HT-29 (cell line): ENCODE results near the gene OSTC. TPM values are rescaled to one million over a fixed set of nuclear protein-coding genes. Genes with fewer than 3 reads are reported as not detected.
A peak's percentile ranks its signal among the peaks of the same experiment; 100 is the strongest.

Experiments
- DNase-seq: peaks from one replicate; pipeline ENCODE4 v3.0.0-alpha.2; 2015; ENCODE audit warnings: low spot score
- total RNA-seq: library from RNA; depleted of rRNA; stranded (reverse); fragments of >200 nt; shearing (Covaris generic); gene quantifications from 2 replicates; pipeline ENCODE4 v1.2.3, GENCODE V29; 2014; rRNA removed

OSTC gene
- total RNA-seq, result 49.7 and 54.7 TPM in 2 replicates

- peak; percentile 98 for DNase-seq
Measured at GRCh38 chr4:108650212-108651013, at the start of gene OSTC. Gene OSTC (plus strand): TSS chr4:108650599. CDS start chr4:108650656, 57 bp downstream.

DNA sequence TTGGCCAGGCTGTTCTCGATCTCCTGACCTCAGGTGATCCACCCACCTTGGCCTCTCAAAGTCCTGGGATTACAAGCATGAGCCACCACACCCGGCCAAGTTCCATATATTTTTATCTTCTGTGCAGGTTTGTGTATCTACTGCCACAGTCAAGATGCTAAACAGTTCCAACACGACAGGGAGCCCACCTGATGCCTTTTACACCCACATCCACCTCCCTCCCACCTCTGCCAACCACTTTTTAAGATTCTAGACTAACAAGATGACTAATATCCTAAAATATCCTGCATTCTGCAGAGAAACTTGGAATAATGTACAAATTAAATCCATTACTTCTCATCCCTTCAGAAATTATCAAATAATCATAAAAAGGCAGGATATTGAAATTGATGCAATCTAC is 49.3 kb upstream of the OSTC start:
- DNase-seq, result no peak

GRCh38 chr4:108601532-108601931 is 48.9 kb upstream of the OSTC start:
- DNase-seq, result no peak

DNA sequence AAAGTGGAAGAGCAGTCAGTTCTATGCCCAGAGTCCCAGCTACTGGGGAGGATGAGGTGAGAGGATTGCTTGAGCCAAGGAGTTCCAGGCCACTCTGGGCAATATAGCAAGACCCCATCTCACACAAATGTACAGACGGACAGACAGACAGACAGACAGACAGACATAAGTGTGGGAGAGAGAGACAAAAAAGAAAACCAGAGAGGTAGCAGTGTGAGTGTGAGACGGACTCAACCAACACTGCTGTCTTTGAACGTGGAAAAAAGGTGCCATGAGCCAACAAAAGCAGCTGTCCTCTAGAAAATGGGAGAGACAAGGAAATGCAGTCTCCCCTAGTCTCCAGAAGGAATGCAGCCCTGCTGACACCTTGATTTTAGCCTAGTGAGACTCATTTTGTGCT is 48.2 kb upstream of the OSTC start:
- DNase-seq, result no peak

- DNase-seq, result no peak
Measured at GRCh38 chr4:108607079-108607815, 43.2 kb upstream of the OSTC start.

DNA sequence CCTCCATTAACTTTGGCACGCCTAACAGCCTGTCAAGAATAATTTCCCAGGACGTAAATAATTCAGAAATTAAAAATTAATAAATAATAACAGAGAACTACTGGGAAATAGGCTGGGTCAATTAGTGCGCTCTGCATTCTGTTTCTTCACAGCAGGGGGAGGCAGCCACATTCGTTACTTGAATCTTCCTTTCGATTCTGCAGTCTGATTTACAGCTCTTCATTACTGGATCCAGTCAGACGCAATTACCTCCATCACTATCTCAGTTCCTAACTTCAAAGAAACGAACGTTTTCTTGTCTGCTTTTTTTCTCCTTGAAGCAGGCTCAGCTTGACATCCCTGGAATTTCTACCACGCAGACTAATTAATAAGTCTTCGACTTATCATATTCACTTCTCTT is 39.0 kb upstream of the OSTC start:
- DNase-seq, result no peak

DNA sequence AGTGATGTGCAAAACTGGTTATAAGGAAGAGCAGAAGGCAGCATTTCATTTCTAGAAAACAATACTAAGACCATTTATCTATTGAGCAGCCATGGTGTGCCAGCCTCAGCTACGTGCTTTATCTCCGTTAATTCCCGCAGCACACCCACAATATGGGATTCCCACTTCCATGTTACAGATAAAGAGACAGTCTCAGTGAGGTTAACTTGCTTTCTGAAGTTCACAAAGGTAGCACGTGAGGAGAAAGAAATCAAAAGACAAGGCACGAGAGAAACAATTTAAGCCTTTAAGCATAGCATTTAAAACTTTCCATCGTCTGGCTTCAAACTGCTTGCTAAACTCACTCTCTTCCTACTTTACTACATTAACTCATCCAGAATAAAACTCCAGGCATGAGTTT is 38.0 kb upstream of the OSTC start:
- DNase-seq, result no peak

DNA sequence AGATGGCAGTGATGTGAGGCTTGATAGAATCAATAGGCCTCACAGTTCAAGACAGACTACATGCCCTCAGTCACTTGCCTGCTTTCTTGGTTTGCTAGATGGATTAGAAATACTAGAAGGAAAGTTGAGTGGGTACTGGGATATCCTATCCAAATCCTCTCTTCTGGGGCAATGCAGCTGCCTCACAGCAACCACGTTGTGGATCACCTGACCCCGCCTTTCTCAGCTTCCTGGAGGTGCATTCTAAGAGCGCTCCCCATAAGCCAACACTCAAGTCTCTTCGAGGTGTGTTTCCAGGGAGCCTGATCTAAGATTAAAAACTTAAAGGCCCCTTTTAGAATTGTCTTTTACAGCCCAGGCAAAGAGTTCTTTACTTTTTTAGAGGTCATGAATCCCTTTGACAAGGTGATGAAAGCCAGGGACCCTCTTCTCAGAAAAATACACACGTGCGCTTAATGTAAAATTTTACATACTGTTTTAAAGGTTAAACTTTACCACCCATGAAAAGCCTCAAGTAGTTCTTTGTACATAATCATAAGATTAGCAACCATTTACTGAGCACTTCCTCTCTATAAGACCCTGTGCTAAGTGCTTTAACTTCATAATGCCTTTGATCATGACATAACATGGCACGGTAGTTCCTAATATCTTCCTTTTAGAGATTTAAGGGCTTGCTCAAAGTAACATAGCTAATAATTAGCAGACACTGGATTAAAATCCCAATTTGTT is 30.9 kb upstream of the OSTC start:
- DNase-seq, result no peak

DNA sequence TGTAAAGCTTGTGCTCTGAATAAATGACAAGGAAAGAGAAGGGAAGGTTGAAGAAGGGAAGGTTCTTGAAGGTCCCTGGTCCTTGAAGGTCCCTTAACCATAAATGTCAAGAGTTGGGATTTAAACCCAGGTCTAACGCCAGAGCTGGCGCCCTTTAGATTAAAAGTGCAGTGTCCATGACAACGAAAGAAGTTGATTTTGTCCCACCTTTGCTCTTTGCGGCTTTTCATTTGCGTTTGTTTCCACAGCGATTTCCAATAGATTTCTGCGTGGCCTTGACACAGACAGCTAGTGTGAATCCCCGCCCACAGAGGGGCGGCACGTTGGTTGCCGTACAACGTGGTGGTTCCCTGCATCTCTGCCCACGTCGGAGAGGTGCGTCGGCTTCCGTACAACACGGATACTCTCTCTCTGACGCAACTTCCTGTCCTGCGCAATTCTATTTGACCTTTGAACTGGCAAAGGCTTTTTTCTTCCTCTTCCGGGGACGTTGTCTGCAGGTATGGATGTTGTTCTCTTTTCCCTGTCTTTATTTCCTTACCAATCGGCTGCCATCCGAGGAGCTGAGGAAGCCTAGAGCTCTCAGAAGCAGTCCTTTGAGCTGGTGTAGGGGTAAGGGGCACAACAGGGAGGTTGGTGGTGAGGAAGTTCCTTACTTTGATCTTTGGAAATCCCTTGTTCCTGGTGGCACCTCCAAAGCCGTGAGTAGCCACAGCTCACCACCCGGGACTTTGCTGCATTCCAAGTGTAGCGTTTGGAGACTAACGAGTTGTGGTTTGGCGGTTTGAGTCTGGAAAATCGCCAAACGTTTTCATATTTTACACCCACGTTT is 30.1 kb upstream of the OSTC start, which contains the start of gene RPL34:
Gene RPL34, plus strand, starts transcription at position 476 of the 832 bp plus-strand sequence. CDS start 1,384 bp downstream, outside the sequence.
- peak; percentile 96 for DNase-seq

GRCh38 chr4:108620933-108621905 is 29.2 kb upstream of the OSTC start:
- peak; percentile 18 for DNase-seq

GRCh38 chr4:108622022-108622421 is 28.4 kb upstream of the OSTC start:
- DNase-seq, result no peak

DNA sequence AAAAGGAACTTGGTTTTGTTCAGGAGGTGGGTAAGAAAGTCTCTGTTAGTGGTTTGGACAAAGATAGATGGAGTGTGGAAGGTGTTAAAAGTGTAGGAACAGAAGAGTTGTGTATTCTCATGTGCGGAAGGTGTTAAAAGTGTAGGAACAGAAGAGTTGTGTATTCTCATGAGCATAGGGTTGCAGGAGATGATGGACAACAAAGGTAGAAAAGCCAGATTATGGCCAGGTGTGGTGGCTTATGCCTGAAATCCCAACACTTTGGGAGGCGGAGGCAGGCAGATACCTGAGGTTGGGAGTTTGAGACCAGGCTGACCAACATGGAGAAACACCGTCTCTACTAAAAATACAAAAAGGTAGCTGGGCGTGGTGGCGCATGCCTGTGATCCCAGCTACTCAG is 27.6 kb upstream of the OSTC start:
- no peak for DNase-seq

- DNase-seq, result no peak
Measured at GRCh38 chr4:108624263-108625056, 25.9 kb upstream of the OSTC start.

- no peak for DNase-seq
Measured at GRCh38 chr4:108626056-108626455, 24.3 kb upstream of the OSTC start.

DNA sequence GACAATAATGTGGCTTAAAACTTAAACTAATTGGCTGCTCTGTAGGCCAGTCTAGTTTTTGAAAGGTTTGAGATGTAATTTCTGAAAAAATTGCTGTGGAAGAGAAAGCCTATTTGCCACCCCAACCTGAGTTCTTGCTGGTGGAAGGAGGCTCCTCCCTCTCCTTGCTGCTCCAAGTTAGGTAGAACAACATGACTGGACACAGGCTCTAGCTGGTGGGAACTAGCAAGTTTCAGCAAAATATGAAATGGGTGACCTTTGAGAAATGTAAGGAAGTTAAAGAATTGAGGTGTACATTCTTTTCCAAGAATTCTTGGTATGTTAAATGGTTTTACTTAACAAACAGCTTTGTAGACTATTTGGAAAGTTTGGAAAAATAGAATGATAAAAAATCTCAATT is 22.0 kb upstream of the OSTC start:
- DNase-seq, result no peak

DNA sequence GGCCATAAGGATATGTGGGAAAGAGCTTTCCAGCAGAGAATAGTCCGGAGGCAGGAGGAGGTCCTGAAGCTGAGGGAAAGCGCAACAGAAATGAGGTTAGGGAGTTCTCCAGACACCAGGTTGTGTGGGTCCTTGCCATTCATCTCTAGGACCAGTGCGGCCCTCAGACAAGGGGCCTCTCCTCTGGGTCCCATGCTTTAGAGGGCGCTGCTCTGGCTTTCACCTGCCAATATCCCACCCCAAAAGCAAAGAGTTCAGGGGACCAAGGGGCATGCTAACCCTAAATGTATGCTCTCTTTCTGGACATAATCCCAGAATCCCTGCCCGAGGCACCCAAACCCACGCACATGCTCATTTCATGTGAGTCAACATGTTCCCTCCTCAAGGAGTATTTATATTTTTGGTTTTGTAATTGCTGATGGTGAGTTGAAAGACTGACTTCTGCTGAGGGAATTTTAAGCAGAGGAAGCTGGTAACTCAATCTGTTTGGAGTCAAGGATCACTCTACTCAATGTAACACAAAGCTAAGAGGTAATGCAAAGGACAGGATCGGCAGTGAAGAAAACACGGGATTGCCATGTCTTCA is 15.2 kb upstream of the OSTC start:
- DNase-seq, result no peak

DNA sequence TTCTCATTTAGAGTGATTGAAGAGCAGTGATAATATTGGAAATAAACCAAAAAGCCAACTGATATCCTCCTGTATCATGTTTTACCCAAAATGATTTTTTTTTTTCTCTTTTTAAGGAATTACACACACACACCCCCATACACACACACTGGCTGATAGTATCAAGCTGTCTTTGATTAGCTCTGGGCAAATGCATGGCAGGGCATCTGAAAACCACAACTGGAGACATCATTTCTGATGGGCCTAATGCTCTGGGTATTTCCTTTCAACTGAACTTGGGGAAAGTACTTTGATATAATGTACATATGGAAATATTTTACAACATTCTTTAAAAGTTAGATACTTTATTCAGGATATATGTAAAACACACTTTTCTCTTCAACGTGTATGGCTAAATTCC is 14.2 kb upstream of the OSTC start:
- DNase-seq, result no peak

DNA sequence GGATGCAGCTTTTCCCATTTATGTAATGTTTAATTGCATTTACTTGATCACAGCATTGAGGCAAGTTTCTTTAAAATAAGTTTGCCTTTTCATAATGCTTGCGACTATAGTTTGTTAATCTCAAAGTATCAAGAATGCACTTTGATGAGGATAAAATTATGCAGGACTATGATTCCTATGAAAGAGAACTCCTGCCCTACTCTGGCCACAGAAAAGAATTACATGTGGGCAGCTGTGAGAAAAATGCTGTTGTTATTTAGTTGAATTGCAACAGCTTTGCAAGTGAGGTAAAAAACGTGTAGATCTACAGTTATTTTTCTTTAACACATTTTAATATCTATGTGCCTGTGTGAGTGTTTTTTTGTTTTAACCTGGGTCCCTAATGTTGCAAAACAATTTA is 12.5 kb upstream of the OSTC start:
- no peak for DNase-seq

- peak; percentile 21 for DNase-seq
Measured at GRCh38 chr4:108644237-108644636, 6.2 kb upstream of the OSTC start.
